Keratinocyte (primary cell): ENCODE results near the gene RAI14. TPM values are rescaled to one million over a fixed set of nuclear protein-coding genes. Genes with fewer than 3 reads are reported as not detected.

Experiments used
- DNase-seq: peaks from one replicate; pipeline ENCODE4 v3.0.0-alpha.2; 2011; ENCODE audit warnings: low read depth, missing footprints, low spot score
- FAIRE-seq: peaks from 2 replicates; lab custom pipeline; 2011; peaks lifted over from hg19 to GRCh38; lab: Jason Lieb, UNC
- H2AFZ ChIP-seq: 2 replicates; pipeline ENCODE4 v1.6.0; 2012; ENCODE audit warnings: low read length, control low read depth, inconsistent platforms; ENCODE audit not compliant: control insufficient read depth
- H3K27ac ChIP-seq: 2 replicates; pipeline ENCODE4 v1.5.1; 2011; ENCODE audit warnings: low read length; ENCODE audit not compliant: control insufficient read depth, insufficient read depth
- H3K27me3 ChIP-seq: 3 replicates; pipeline ENCODE4 v1.6.0; 2011; ENCODE audit warnings: low read length; ENCODE audit not compliant: control insufficient read depth, insufficient read depth; ENCODE audit errors: extremely low read depth
- H3K36me3 ChIP-seq, 2 experiments: 2 replicates in 1 of 2; 3 replicates in 1 of 2; pipeline ENCODE4 v1.5.1; 2011; ENCODE audit warnings: low read length in 2 of 2, mild to moderate bottlenecking in 1 of 2; ENCODE audit not compliant: control insufficient read depth in 2 of 2, insufficient read depth in 2 of 2; ENCODE audit errors: extremely low read depth in 1 of 2
- H3K4me1 ChIP-seq: 3 replicates; pipeline ENCODE4 v1.5.1; 2011; ENCODE audit warnings: low read length; ENCODE audit not compliant: control insufficient read depth, insufficient read depth; ENCODE audit errors: extremely low read depth
- H3K4me2 ChIP-seq: 3 replicates; pipeline ENCODE4 v1.6.0; 2011; ENCODE audit warnings: low read depth, low read length; ENCODE audit not compliant: control insufficient read depth, insufficient read depth; ENCODE audit errors: extremely low read depth
- H3K4me3 ChIP-seq, 3 experiments: fragments of 200-600 bp in 1 of 3; sonication (generic) in 1 of 3; 2 replicates in 2 of 3; 3 replicates in 1 of 3; pipeline ENCODE4 v1.5.1; 2011 to 2016; ENCODE audit warnings: low read length in 3 of 3, mild to moderate bottlenecking in 3 of 3, control low read depth in 2 of 3, inconsistent platforms in 1 of 3, low read depth in 1 of 3, mixed read lengths in 1 of 3, mixed run types in 1 of 3, moderate library complexity in 1 of 3; ENCODE audit not compliant: control insufficient read depth in 2 of 3, insufficient read depth in 2 of 3; ENCODE audit errors: extremely low read depth in 1 of 3
- H3K79me2 ChIP-seq: 2 replicates; pipeline ENCODE4 v1.6.0; 2012; ENCODE audit warnings: low read length; ENCODE audit not compliant: control insufficient read depth, insufficient read depth
- H3K9ac ChIP-seq: 3 replicates; pipeline ENCODE4 v1.6.0; 2011; ENCODE audit warnings: low read length; ENCODE audit not compliant: control insufficient read depth, insufficient read depth; ENCODE audit errors: extremely low read depth
- H3K9me1 ChIP-seq: 3 replicates; pipeline ENCODE4 v1.6.0; 2011; ENCODE audit warnings: low read length; ENCODE audit not compliant: control insufficient read depth, insufficient read depth; ENCODE audit errors: extremely low read depth
- H3K9me3 ChIP-seq: 2 replicates; pipeline ENCODE4 v1.5.1; 2012; ENCODE audit warnings: low read depth, low read length; ENCODE audit not compliant: control insufficient read depth
- H4K20me1 ChIP-seq: 3 replicates; pipeline ENCODE4 v1.6.0; 2011; ENCODE audit warnings: low read length; ENCODE audit not compliant: control insufficient read depth, insufficient read depth; ENCODE audit errors: extremely low read depth
- EZH2 ChIP-seq: IDR thresholded peaks from one replicate; pipeline ENCODE4 v1.6.1; 2012; ENCODE audit warnings: inconsistent platforms, mild to moderate bottlenecking, low read length, moderate library complexity
- dilution Hi-C: fragments of 300-500 bp; cut with MboI; formaldehyde crosslinking; loops from one replicate; pipeline ENCODE4 v1.7.0; 2020; ENCODE audit warnings: low sequenced_read_pairs; ENCODE audit not compliant: extremely low pct_ligation_motif_present
- polyA plus RNA-seq, 5 experiments: library from polyadenylated mRNA; depleted of rRNA in 3 of 5; stranded (reverse) in 3 of 5; stranded (forward) in 1 of 5; unstranded in 1 of 5; fragments of >200 nt; gene quantifications; 1 replicate in 1 of 5; 2 replicates in 3 of 5; 3 replicates in 1 of 5; pipeline versions ENCODE4 v1.2.1 to v1.2.3, GENCODE V29; 2011 to 2012; ENCODE audit warnings: missing spikeins in 2 of 5, low read depth in 1 of 5, low replicate concordance in 1 of 5
- TF ChIP-seq, protein P1 (sequence below), 3 experiments: IDR thresholded peaks in 1 of 3; conservative IDR thresholded peaks in 1 of 3; optimal IDR thresholded peaks in 1 of 3; 2 replicates in 2 of 3; 3 replicates in 1 of 3; pipeline versions ENCODE3 to v1.5.1; 2011; ENCODE audit warnings: low read length in 3 of 3, mild to moderate bottlenecking in 3 of 3, moderate library complexity in 2 of 3, control low read depth in 1 of 3, inconsistent platforms in 1 of 3; ENCODE audit not compliant: insufficient read depth in 2 of 3; ENCODE audit errors: extremely low read depth in 1 of 3

RAI14 gene
- polyA plus RNA-seq, 1 donor (not counting 4 experiments of a cell fraction or from before 2014, with no cell fraction given), result 31.4 TPM

DNA sequence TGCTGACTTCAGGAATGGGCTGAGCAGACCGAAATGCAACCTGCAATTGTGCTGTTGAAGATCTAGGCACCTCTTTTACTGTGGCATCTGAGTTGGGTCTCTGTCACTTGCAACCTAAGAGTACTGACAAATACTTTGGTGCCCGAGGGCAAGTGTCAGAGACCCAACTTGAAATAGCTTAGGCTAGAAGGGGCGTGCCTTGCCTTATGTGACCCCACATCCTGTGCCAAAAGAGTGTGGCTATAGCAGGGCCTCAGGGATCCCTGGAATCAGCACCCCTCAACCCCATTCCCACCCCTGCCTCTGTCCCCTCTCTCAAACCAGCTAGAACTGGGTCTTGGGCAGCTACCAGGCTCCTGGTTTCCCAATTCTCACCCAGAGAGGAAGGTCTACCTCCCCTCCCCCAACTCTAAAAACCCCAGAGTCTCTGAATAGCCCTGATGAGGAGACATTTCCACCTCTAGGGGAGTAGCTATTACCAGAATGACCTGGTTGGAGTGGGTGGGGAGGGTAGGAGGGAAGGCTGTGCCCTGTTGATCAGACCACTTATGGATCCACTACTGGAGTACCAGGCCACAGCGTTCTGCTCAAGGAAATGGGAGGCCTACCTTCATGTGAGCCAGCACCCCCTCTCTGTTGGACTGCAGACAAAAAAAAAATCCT lies 17.5 kb downstream of the RAI14 start:
- no peak overlapping the region for H3K27ac ChIP-seq
- H3K4me3 ChIP-seq, result no peak overlapping the region
- TF ChIP-seq, protein P1, sequence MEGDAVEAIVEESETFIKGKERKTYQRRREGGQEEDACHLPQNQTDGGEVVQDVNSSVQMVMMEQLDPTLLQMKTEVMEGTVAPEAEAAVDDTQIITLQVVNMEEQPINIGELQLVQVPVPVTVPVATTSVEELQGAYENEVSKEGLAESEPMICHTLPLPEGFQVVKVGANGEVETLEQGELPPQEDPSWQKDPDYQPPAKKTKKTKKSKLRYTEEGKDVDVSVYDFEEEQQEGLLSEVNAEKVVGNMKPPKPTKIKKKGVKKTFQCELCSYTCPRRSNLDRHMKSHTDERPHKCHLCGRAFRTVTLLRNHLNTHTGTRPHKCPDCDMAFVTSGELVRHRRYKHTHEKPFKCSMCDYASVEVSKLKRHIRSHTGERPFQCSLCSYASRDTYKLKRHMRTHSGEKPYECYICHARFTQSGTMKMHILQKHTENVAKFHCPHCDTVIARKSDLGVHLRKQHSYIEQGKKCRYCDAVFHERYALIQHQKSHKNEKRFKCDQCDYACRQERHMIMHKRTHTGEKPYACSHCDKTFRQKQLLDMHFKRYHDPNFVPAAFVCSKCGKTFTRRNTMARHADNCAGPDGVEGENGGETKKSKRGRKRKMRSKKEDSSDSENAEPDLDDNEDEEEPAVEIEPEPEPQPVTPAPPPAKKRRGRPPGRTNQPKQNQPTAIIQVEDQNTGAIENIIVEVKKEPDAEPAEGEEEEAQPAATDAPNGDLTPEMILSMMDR (optimal IDR thresholded peaks at IDR 0.05 in 1 of 3, IDR thresholded peaks at IDR 0.05 in 1 of 3, conservative IDR thresholded peaks at IDR 0.05 in 1 of 3; ENCODE audit: extremely low read depth in 1 of 3, insufficient read depth in 2 of 3, low read length in 3 of 3), result no peak
- TF ChIP-seq EZH2, result no peak
- H3K9me1 ChIP-seq, result no peaks in the 10 kb centered on the region
- no peaks in the 10 kb centered on the region for H3K27me3 ChIP-seq
- no peak overlapping the region for H3K9ac ChIP-seq
- H3K4me2 ChIP-seq, result no peak overlapping the region
- peaks cover 0 to 1% of the 10 kb centered on the region in 2 experiments for H3K36me3 ChIP-seq
- no peaks in the 10 kb centered on the region for H3K9me3 ChIP-seq
- dilution Hi-C loops, result no loop called here
- peaks cover 17% of the 10 kb centered on the region for H3K4me1 ChIP-seq
- H3K79me2 ChIP-seq, result peaks cover 45% of the 10 kb centered on the region
- no peak for FAIRE-seq
- no peaks in the 10 kb centered on the region for H4K20me1 ChIP-seq
- H2AFZ ChIP-seq, result no peak overlapping the region
- no peak for DNase-seq

DNA sequence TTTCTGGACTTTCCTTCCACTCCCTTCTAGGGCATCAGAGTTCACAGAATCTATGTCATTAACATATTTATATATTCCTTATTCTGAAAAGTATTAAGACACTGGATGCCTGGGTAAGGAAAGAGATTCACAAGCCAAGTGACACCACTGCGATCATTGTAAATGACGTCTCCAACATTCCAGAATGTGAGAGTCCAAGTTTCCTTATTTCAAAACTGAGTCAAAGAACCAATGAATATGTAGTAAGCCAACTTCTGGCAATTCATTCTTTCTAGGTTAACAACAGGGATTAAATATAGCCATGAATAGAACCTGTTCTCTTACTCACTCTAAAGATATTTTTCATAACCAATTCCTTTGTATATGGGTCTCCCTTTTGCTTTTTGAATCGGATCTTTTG lies 18.1 kb downstream of the RAI14 start:
- dilution Hi-C loops, result no loop called here
- Histone ChIP-seq H3K4me1 (peaks cover 17% of the 10 kb centered on the region), H3K79me2 (peaks cover 44% of the 10 kb centered on the region), H3K9me1 (no peaks in the 10 kb centered on the region), H3K9me3 (no peaks in the 10 kb centered on the region), H3K36me3 (peaks cover 0 to under 1% of the 10 kb centered on the region in 2 experiments), H3K27ac (no peak overlapping the region), H4K20me1 (no peaks in the 10 kb centered on the region), H3K27me3 (no peaks in the 10 kb centered on the region), H3K9ac (no peak overlapping the region), H2AFZ (no peak overlapping the region), H3K4me2 (no peak overlapping the region), H3K4me3 (no peak overlapping the region)
- TF ChIP-seq, protein P1 (optimal IDR thresholded peaks at IDR 0.05 in 1 of 3, IDR thresholded peaks at IDR 0.05 in 1 of 3, conservative IDR thresholded peaks at IDR 0.05 in 1 of 3; ENCODE audit: extremely low read depth in 1 of 3, insufficient read depth in 2 of 3, low read length in 3 of 3), result no peak
- no peak for TF ChIP-seq EZH2
- FAIRE-seq, result no peak
- no peak for DNase-seq
